ENCODE measurements around the gene FARSA.

The FARSA gene

DNA sequence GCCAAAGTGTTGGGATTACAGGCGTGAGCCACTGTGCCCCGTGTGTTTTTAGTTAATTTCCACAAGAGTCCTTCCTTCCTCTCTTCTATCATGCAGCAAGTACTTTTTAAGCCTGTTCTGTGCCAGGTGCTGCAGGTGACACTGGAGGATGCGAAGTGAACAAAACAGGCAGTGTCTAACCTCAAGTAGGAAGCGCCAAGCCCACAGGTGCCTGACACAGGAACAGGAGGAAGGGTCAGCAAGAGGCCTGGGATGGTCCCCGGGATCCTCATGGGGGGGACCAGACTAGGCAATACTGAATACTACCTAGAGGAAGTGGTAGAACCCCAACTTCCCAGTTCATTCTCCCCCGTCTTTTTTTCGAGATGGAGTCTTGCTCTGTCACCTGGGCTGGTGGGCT lies 3.1 kb upstream of the FARSA start:
- DNase-seq, result no peak
- H4K91ac ChIP-seq (ENCODE audit: low read length), result no peak overlapping the region
- H3K23ac ChIP-seq (ENCODE audit: low read length in 2 of 2), result no peak overlapping the region
- no peak overlapping the region for H2AFZ ChIP-seq (ENCODE audit: low read depth, low read length)
- no peak overlapping the region for H3K18ac ChIP-seq (ENCODE audit: low read depth in 1 of 2, low read length in 2 of 2)
- no peak overlapping the region for H4K8ac ChIP-seq (ENCODE audit: low read length)
- 97% methylated on average over 7 of the region's 7 CpGs for WGBS
- H2BK120ac ChIP-seq (ENCODE audit: low read depth, low read length), result no peak overlapping the region
- H3K4me2 ChIP-seq (ENCODE audit: low read length, poor library complexity, severe bottlenecking), result no peak overlapping the region
- no peaks in the 10 kb centered on the region for H3K79me1 ChIP-seq (replicated peaks; ENCODE audit: low read length, poor library complexity, severe bottlenecking)
- no peaks in the 10 kb centered on the region for H3K27me3 ChIP-seq (ENCODE audit: control insufficient read depth in 1 of 2, insufficient read depth in 1 of 2, low read length in 2 of 2)
- no peaks in the 10 kb centered on the region for H3K9me3 ChIP-seq (ENCODE audit: control insufficient read depth, low read length)
- no peak overlapping the region for H3K4ac ChIP-seq (ENCODE audit: low read depth in 1 of 2, low read length in 2 of 2)
- peaks cover 32% of the 10 kb centered on the region for H3K4me1 ChIP-seq (ENCODE audit: control insufficient read depth, insufficient read depth, low read depth, low read length)
- H3K4me3 ChIP-seq (ENCODE audit: insufficient read depth in 1 of 2, low read depth in 1 of 2, low read length in 2 of 2), result no peak overlapping the region
- no peak overlapping the region for H2BK15ac ChIP-seq (ENCODE audit: low read depth, poor library complexity, severe bottlenecking)
- H3K36me3 ChIP-seq (ENCODE audit: control insufficient read depth in 1 of 2, insufficient read depth in 2 of 2, low read depth in 1 of 2, low read length in 2 of 2), result peaks cover 19 to 22% of the 10 kb centered on the region in 2 experiments
- no peak overlapping the region for H2BK5ac ChIP-seq (ENCODE audit: low read depth, low read length, poor library complexity, severe bottlenecking)
- no peak overlapping the region for H3K9ac ChIP-seq (ENCODE audit: low read length)
- no peak overlapping the region for H3K14ac ChIP-seq (ENCODE audit: low read length in 2 of 2)
- no peak overlapping the region for H2AK5ac ChIP-seq (ENCODE audit: low read length, severe bottlenecking)
- H2BK12ac ChIP-seq (ENCODE audit: low read length in 2 of 2), result peak overlapping the region in 1 of 2 experiments; percentile 11
- H3K27ac ChIP-seq (ENCODE audit: low read length, poor library complexity, severe bottlenecking), result no peak overlapping the region

DNA sequence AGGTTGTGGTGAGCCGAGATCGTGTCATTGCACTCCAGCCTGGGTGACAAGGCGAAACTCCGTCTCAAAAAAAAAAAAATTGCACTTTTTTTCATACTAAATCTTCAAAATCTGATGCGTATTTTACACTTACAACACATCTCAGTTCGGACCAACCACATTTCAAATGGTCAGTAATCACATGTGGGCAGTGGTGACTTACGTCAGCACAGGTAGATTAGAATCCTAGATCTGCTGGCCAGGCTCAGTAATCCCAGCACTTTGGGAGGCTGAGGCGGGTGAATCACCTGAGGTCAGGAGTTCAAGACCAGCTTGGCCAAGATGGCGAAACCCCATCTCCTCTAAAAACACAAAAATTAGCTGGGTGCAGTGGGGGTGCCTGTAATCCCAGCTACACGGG lies 1.6 kb upstream of the FARSA start:
- Histone ChIP-seq H3K9ac (ENCODE audit: low read length) (no peak overlapping the region), H3K4ac (ENCODE audit: low read depth in 1 of 2, low read length in 2 of 2) (no peak overlapping the region), H3K23ac (ENCODE audit: low read length in 2 of 2) (no peak overlapping the region), H2BK120ac (ENCODE audit: low read depth, low read length) (no peak overlapping the region), H3K27ac (ENCODE audit: low read length, poor library complexity, severe bottlenecking) (no peak overlapping the region), H2BK5ac (ENCODE audit: low read depth, low read length, poor library complexity, severe bottlenecking) (no peak overlapping the region), H3K36me3 (ENCODE audit: control insufficient read depth in 1 of 2, insufficient read depth in 2 of 2, low read depth in 1 of 2, low read length in 2 of 2) (peaks cover 13 to 14% of the 10 kb centered on the region in 2 experiments), H3K4me3 (ENCODE audit: insufficient read depth in 1 of 2, low read depth in 1 of 2, low read length in 2 of 2) (no peak overlapping the region), H2AK5ac (ENCODE audit: low read length, severe bottlenecking) (no peak overlapping the region), H3K4me1 (ENCODE audit: control insufficient read depth, insufficient read depth, low read depth, low read length) (peaks cover 22% of the 10 kb centered on the region), H3K4me2 (ENCODE audit: low read length, poor library complexity, severe bottlenecking) (no peak overlapping the region), H3K27me3 (ENCODE audit: control insufficient read depth in 1 of 2, insufficient read depth in 1 of 2, low read length in 2 of 2) (no peaks in the 10 kb centered on the region), H2AFZ (ENCODE audit: low read depth, low read length) (no peak overlapping the region), H3K79me1 (replicated peaks; ENCODE audit: low read length, poor library complexity, severe bottlenecking) (peaks cover 9% of the 10 kb centered on the region), H2BK15ac (ENCODE audit: low read depth, poor library complexity, severe bottlenecking) (no peak overlapping the region), H3K9me3 (ENCODE audit: control insufficient read depth, low read length) (no peaks in the 10 kb centered on the region), H3K14ac (ENCODE audit: low read length in 2 of 2) (no peak overlapping the region), H3K18ac (ENCODE audit: low read depth in 1 of 2, low read length in 2 of 2) (no peak overlapping the region), H2BK12ac (ENCODE audit: low read length in 2 of 2) (no peak overlapping the region), H4K91ac (ENCODE audit: low read length) (no peak overlapping the region), H4K8ac (ENCODE audit: low read length) (no peak overlapping the region)
- WGBS, result 98% methylated on average over 7 of the region's 10 CpGs
- no peak for DNase-seq

- Histone ChIP-seq H3K4me2 (ENCODE audit: low read length, poor library complexity, severe bottlenecking) (peak overlapping the region; percentile 78), H2BK5ac (ENCODE audit: low read depth, low read length, poor library complexity, severe bottlenecking) (no peak overlapping the region), H3K27me3 (ENCODE audit: control insufficient read depth in 1 of 2, insufficient read depth in 1 of 2, low read length in 2 of 2) (no peaks in the 10 kb centered on the region), H3K4me3 (ENCODE audit: insufficient read depth in 1 of 2, low read depth in 1 of 2, low read length in 2 of 2) (peak overlapping the region; percentile 99), H3K36me3 (ENCODE audit: control insufficient read depth in 1 of 2, insufficient read depth in 2 of 2, low read depth in 1 of 2, low read length in 2 of 2) (peaks cover 28 to 29% of the 10 kb centered on the region in 2 experiments), H2BK12ac (ENCODE audit: low read length in 2 of 2) (no peak overlapping the region), H3K4me1 (ENCODE audit: control insufficient read depth, insufficient read depth, low read depth, low read length) (peaks cover 17% of the 10 kb centered on the region), H3K14ac (ENCODE audit: low read length in 2 of 2) (peak overlapping the region in 1 of 2 experiments; percentile 99), H3K9me3 (ENCODE audit: control insufficient read depth, low read length) (no peaks in the 10 kb centered on the region), H2AK5ac (ENCODE audit: low read length, severe bottlenecking) (no peak overlapping the region), H4K8ac (ENCODE audit: low read length) (peak overlapping the region; percentile 35), H3K23ac (ENCODE audit: low read length in 2 of 2) (peak overlapping the region in 1 of 2 experiments; percentile 66), H3K27ac (ENCODE audit: low read length, poor library complexity, severe bottlenecking) (peak overlapping the region; percentile 27), H3K4ac (ENCODE audit: low read depth in 1 of 2, low read length in 2 of 2) (peak overlapping the region in 1 of 2 experiments; percentile 82), H2AFZ (ENCODE audit: low read depth, low read length) (peak overlapping the region; percentile 51), H2BK15ac (ENCODE audit: low read depth, poor library complexity, severe bottlenecking) (no peak overlapping the region), H4K91ac (ENCODE audit: low read length) (no peak overlapping the region), H2BK120ac (ENCODE audit: low read depth, low read length) (no peak overlapping the region), H3K9ac (ENCODE audit: low read length) (peak overlapping the region; percentile 97), H3K79me1 (replicated peaks; ENCODE audit: low read length, poor library complexity, severe bottlenecking) (peaks cover 23% of the 10 kb centered on the region), H3K18ac (ENCODE audit: low read depth in 1 of 2, low read length in 2 of 2) (peak overlapping the region; percentile 99)
- DNase-seq, result no peak
- WGBS, result 43% methylated on average over 16 of the region's 16 CpGs
Observed at GRCh38 chr19:12932392-12933286, 872 bp downstream of the FARSA start.

GRCh38 chr19:12930002-12930645 lies 3.4 kb downstream of the FARSA start:
- Histone ChIP-seq H2AK5ac (ENCODE audit: low read length, severe bottlenecking) (no peak overlapping the region), H3K9ac (ENCODE audit: low read length) (no peak overlapping the region), H3K4me1 (ENCODE audit: control insufficient read depth, insufficient read depth, low read depth, low read length) (peaks cover 12% of the 10 kb centered on the region), H2BK12ac (ENCODE audit: low read length in 2 of 2) (no peak overlapping the region), H3K23ac (ENCODE audit: low read length in 2 of 2) (no peak overlapping the region), H3K4ac (ENCODE audit: low read depth in 1 of 2, low read length in 2 of 2) (no peak overlapping the region), H3K18ac (ENCODE audit: low read depth in 1 of 2, low read length in 2 of 2) (no peak overlapping the region), H4K8ac (ENCODE audit: low read length) (no peak overlapping the region), H2BK15ac (ENCODE audit: low read depth, poor library complexity, severe bottlenecking) (no peak overlapping the region), H3K27ac (ENCODE audit: low read length, poor library complexity, severe bottlenecking) (no peak overlapping the region), H3K36me3 (ENCODE audit: control insufficient read depth in 1 of 2, insufficient read depth in 2 of 2, low read depth in 1 of 2, low read length in 2 of 2) (peaks cover 42 to 51% of the 10 kb centered on the region in 2 experiments), H2BK5ac (ENCODE audit: low read depth, low read length, poor library complexity, severe bottlenecking) (no peak overlapping the region), H3K14ac (ENCODE audit: low read length in 2 of 2) (no peak overlapping the region), H3K27me3 (ENCODE audit: control insufficient read depth in 1 of 2, insufficient read depth in 1 of 2, low read length in 2 of 2) (no peaks in the 10 kb centered on the region), H2BK120ac (ENCODE audit: low read depth, low read length) (no peak overlapping the region), H3K4me2 (ENCODE audit: low read length, poor library complexity, severe bottlenecking) (no peak overlapping the region), H3K79me1 (replicated peaks; ENCODE audit: low read length, poor library complexity, severe bottlenecking) (peaks cover 27% of the 10 kb centered on the region), H2AFZ (ENCODE audit: low read depth, low read length) (no peak overlapping the region), H4K91ac (ENCODE audit: low read length) (no peak overlapping the region), H3K4me3 (ENCODE audit: insufficient read depth in 1 of 2, low read depth in 1 of 2, low read length in 2 of 2) (no peak overlapping the region), H3K9me3 (ENCODE audit: control insufficient read depth, low read length) (no peaks in the 10 kb centered on the region)
- 97% methylated on average over 14 of the region's 19 CpGs for WGBS
- no peak for DNase-seq
